HG02840 (cell line): ENCODE results near the gene ATP6V0A4.
"Not testable (repeated sequence)": the region's sequence is repeated elsewhere in the genome, so short reads cannot be mapped to it uniquely, and the experiment has no call there.

Experiments
- ATAC-seq: cut with Tn5 transposase; IDR thresholded peaks from one replicate; pipeline ENCODE4 v1.9.1; 2021; ENCODE audit warnings: mild to moderate bottlenecking, moderate library complexity, moderate number of reproducible peaks; ENCODE audit not compliant: unreplicated experiment, low FRiP score

Gene ATP6V0A4

GRCh38 chr7:138797715-138798320, at the start of gene ATP6V0A4, which contains the start of gene TMEM213:
TSS of gene ATP6V0A4 (minus strand) at chr7:138798196. CDS start at chr7:138771247, 26,949 bp downstream.
TSS of gene TMEM213 (plus strand) at chr7:138797994. CDS start at chr7:138798105, 111 bp downstream.
- no peak for ATAC-seq

DNA sequence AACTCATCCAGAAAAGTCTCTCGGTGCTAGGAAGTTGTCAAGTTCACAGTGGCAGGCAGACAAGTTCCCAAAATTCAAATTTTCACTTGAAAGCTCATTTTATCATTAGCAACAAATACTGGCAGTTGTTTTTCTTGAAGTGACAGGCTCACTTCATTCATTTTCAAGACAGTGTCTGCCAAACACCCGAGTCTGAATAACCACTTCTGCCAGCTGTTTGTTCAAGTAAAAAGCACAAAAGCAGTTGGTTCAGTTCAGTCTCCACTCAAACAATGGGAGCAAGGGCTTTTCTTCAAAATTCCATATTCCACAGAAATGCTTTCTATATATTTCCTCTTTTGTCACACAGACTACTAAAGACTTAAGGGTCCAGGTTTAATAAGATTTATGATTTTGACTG, 47.7 kb upstream of the ATP6V0A4 start:
- ATAC-seq, result no peak

- no peak for ATAC-seq
These were observed 45.9 kb upstream of the ATP6V0A4 start for GRCh38 chr7:138843632-138844580.

- ATAC-seq, result no peak
These were observed 44.1 kb upstream of the ATP6V0A4 start for GRCh38 chr7:138842111-138842510.

DNA sequence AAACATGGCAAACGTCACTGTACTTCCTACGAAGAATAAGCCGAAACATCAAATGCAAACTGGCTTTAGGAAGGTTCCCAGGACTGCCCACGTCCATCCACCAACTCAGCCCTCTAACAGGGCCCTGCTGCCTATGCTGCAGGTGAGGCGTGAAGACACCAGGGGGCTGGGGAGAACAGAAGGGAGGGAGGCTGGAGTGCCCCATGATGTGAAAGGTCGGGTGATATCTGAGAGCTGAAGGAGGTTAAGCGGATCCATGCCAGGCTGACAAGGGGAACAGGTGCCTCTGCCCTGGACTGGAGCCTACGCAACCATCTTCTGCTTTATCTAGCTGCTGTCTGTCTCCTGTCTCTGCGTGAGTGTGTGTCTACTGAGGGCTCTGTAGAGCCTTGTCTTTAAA, 40.2 kb upstream of the ATP6V0A4 start:
- ATAC-seq, result no peak

GRCh38 chr7:138837627-138838026, 39.6 kb upstream of the ATP6V0A4 start:
- ATAC-seq, result no peak

GRCh38 chr7:138835087-138835486, 37.1 kb upstream of the ATP6V0A4 start:
- no peak for ATAC-seq

DNA sequence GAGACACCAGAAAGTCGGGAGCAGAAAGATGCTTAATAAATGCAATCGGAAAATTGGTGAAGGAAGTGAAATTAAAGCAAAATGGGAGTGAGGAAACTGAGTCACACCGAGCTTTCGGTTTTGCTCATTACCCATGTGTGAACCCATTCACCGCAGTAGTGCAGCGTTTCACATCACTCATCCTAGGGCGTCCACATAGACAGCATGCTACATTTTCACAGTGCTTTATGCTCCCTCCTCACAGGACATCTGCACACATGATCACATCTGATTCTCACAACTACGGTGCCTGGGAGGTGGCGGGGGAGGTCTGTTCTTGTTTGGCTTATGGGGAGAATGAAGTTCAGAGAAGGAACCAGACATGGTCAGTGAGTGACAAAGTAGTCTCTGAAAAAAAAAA, 36.6 kb upstream of the ATP6V0A4 start:
- ATAC-seq, result no peak

- no peak for ATAC-seq
These were observed 35.6 kb upstream of the ATP6V0A4 start for GRCh38 chr7:138833596-138833995.

- no peak for ATAC-seq
These were observed 35.0 kb upstream of the ATP6V0A4 start for GRCh38 chr7:138832966-138833365.

GRCh38 chr7:138829335-138829734, 31.3 kb upstream of the ATP6V0A4 start:
- ATAC-seq, result no peak

DNA sequence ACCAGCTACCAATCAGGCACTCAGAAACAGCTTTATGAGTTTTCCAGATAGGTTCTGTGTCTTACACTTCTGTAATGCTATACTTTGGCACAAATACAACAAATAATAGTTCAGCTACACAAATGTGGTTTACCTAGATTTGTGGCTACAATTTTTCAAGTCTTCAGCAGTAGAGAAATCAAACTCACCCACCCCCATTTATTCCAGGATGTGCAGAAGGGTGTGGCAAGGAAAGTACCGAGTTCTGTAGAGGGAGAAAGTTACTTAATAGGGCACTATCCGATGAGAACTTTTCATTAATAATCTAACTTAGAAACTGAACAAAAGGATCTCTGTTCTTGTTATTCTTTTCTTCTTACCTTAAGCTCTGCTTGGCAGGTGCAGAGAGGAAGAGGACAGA, 30.3 kb upstream of the ATP6V0A4 start:
- ATAC-seq, result no peak

DNA sequence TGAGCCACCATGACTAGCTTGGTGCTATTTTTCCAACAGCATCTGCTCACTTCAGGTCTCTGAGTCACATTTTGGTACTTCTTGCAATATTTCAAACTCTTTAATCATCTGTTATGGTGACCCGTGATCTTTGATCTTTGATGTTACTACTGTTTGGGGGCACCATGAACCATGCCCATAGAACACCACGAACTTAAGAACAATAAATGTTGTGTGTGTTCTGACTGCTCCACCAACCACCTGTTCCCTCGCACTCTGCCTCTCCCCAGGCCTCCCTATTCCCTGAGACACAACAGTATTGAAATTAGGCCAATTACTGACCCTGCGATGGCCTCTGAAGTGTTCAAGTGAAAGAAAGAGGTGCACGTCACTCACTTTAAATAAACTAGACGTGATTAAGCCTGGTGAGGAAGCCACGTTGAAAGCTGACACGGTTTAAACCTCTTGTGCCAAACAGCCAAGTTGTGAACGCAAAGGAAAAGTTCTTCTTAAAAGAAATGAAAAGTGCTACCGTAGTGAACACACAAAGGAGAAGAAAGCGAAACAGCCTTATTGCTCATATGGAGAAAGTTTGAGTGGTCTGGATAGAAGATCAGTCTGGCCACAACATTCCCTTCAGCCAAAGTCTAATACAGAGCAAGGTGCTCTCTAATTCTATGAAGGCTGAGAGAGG, 27.2 kb upstream of the ATP6V0A4 start:
- no peak for ATAC-seq

DNA sequence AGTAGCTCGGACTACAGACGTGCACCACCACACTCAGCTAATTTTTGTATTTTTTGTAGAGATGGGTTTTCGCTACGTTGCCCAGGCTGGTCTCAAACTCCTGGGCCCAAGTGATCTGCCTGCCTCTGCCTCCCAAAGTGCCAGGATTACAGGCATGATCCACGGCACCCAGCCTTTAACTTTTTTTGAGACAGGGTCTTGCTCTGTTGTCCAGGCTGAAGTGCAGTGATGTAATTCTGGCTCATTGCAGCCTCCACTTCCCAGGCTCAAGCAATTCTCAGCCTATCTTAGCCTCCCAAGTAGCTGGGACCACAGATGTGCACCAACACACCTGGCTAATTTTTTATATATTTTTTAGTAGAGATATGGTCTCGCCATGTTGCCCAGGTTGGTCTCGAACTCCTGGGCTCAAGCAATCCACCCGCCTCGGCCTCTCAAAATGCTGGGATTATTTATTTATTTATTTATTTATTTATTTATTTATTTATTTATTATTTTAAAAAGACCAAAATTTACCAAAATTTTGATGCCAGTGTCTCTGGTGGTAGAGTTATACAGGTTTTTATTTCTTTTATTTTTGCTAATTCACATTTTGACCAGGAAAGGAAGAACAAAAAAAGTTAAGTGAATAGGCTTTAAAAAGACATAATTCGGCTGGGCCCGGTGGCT, 25.0 kb upstream of the ATP6V0A4 start:
- no peak for ATAC-seq

- ATAC-seq, result no peak
These were observed 23.9 kb upstream of the ATP6V0A4 start for GRCh38 chr7:138821912-138822311.

GRCh38 chr7:138819625-138820024, 21.6 kb upstream of the ATP6V0A4 start:
- no peak for ATAC-seq

GRCh38 chr7:138816650-138817049, 18.7 kb upstream of the ATP6V0A4 start:
- no peak for ATAC-seq

GRCh38 chr7:138814816-138815332, 16.9 kb upstream of the ATP6V0A4 start:
- ATAC-seq, result no peak

- no peak for ATAC-seq
These were observed 15.9 kb upstream of the ATP6V0A4 start for GRCh38 chr7:138813945-138814344.

GRCh38 chr7:138811327-138811726, 13.3 kb upstream of the ATP6V0A4 start:
- not testable (repeated sequence) for ATAC-seq
